Chondrocyte (in vitro differentiated cells): ENCODE results near the gene ARHGAP6. TPM values are rescaled to one million over a fixed set of nuclear protein-coding genes. Genes with fewer than 3 reads are reported as not detected.

Source experiments
- DNase-seq: peaks from one replicate; pipeline ENCODE4 v3.0.0; 2021; ENCODE audit warnings: mixed read lengths, low spot score
- H3K27ac Mint-ChIP-seq: one replicate; pipeline ENCODE4 v1.8.0; 2021; ENCODE audit warnings: mild to moderate bottlenecking, moderate library complexity, mixed read lengths; ENCODE audit not compliant: unreplicated experiment
- H3K27me3 Mint-ChIP-seq: 2 replicates; pipeline ENCODE4 v1.8.0; 2021; ENCODE audit warnings: low read depth, mixed read lengths
- H3K36me3 Mint-ChIP-seq: 2 replicates; pipeline ENCODE4 v1.8.0; 2021; ENCODE audit warnings: low read depth, mixed read lengths
- H3K4me1 Mint-ChIP-seq: 2 replicates; pipeline ENCODE4 v1.8.0; 2021; ENCODE audit warnings: low read depth, mild to moderate bottlenecking, mixed read lengths
- H3K4me3 Mint-ChIP-seq: one replicate; pipeline ENCODE4 v1.8.0; 2021; ENCODE audit warnings: mild to moderate bottlenecking, moderate library complexity, mixed read lengths; ENCODE audit not compliant: unreplicated experiment
- H3K9me3 Mint-ChIP-seq: 2 replicates; pipeline ENCODE4 v1.8.0; 2021; ENCODE audit warnings: low read depth, mixed read lengths
- CTCF ChIP-seq: fragments of 200-600 bp; sonication (generic); IDR thresholded peaks from 2 replicates; pipeline ENCODE4 v1.5.0; 2021; ENCODE audit warnings: antibody characterized with exemption, mild to moderate bottlenecking, moderate library complexity
- total RNA-seq: library from RNA; stranded (reverse); gene quantifications from 3 replicates; pipeline ENCODE4 v1.2.1, GENCODE V29; 2021

Gene ARHGAP6
- total RNA-seq, 1 donor from 2014 or later: 1.5 TPM

DNA sequence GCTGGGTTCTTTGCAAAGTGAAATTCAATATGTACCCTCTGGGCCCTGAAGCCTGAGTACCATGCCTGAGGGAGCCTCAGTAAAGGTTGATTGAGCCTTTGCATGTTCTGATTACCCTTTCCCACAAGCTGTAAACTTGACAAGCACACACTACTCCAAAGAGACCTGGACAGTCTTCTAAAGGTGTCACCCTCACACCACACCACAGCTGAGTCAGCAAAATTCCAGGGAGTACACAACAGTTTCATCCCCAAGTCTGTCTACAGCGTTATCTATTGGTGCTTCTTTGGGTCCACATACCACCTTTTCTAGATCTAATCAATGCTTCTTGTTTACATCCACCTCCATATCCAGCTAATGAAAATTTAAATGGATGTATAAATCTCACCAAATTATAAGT lies 191.7 kb downstream of the ARHGAP6 start:
- no peak overlapping the region for H3K27ac Mint-ChIP-seq
- no peak for DNase-seq
- H3K4me3 Mint-ChIP-seq: no peak overlapping the region
- peaks cover 15% of the 10 kb centered on the region for H3K9me3 Mint-ChIP-seq
- peaks cover 47% of the 10 kb centered on the region for H3K4me1 Mint-ChIP-seq
- TF ChIP-seq CTCF: no peak
- no peaks in the 10 kb centered on the region for H3K27me3 Mint-ChIP-seq
- no peaks in the 10 kb centered on the region for H3K36me3 Mint-ChIP-seq

DNA sequence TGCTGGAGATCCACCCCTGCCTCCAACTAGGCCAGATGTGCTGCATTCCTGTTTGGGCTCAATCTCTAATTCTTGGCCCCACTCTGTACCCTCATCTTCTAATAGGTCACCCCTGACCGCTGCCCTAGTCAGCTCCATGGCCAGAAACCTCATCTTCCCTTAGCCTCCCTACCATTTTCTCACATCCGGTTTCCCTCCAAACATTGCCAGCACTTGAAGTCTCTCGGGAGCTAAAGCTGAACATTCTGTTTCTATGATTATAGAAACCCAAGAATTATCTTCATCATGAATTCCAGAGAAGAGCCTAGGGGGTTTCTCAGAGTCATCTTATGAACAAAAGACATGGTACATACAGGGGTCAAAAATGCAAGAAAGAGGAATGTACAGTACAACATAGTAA lies 192.8 kb downstream of the ARHGAP6 start:
- no peak overlapping the region for H3K27ac Mint-ChIP-seq
- peaks cover 10% of the 10 kb centered on the region for H3K9me3 Mint-ChIP-seq
- no peaks in the 10 kb centered on the region for H3K36me3 Mint-ChIP-seq
- H3K4me1 Mint-ChIP-seq: peaks cover 40% of the 10 kb centered on the region
- no peaks in the 10 kb centered on the region for H3K27me3 Mint-ChIP-seq
- TF ChIP-seq CTCF: no peak
- H3K4me3 Mint-ChIP-seq: no peak overlapping the region
- no peak for DNase-seq

- Mint-ChIP-seq H3K4me1 (peaks cover 37% of the 10 kb centered on the region), H3K27ac (no peak overlapping the region), H3K27me3 (no peaks in the 10 kb centered on the region), H3K9me3 (peaks cover 8% of the 10 kb centered on the region), H3K36me3 (no peaks in the 10 kb centered on the region), H3K4me3 (no peak overlapping the region)
- TF ChIP-seq CTCF: no peak
- DNase-seq: no peak
Measured at GRCh38 chrX:11472381-11472780, 193.3 kb downstream of the ARHGAP6 start.

DNA sequence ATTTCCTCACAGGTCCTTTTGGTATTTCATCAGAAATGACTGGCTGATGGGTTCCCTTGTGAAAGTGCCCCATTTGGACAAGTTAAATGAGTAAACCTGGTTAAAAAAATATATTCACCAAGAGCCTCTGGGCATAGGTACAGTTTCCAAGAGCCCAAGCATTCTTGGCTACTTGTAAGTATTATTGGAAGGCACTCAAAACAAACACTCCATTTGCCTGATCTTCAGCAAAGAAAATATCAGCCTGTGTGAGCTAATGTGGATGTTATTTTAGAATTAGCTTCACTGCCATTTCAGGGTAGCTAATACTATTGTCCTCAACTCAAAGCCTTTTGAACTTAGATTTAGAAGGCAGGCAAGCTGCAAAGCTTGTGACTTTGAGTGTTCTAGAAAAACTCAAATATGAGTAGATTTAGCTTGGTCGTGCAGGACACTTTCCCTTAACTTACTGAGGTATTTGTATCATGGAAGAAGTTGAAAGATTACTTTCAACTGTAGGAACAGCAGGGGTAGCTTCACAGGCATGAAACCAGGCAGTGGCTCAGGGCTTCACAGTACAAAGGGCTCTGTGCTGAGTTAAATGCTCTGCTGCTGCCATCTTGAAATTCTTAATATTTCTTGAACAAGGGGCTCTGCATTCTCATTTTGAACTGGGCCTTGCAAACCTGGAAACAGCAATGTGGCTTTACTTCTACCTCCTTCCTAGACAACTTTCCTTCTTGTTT lies 195.3 kb downstream of the ARHGAP6 start:
- Mint-ChIP-seq H3K4me1 (peaks cover 45% of the 10 kb centered on the region), H3K36me3 (peaks cover 1% of the 10 kb centered on the region), H3K9me3 (peaks cover 15% of the 10 kb centered on the region), H3K4me3 (no peak overlapping the region), H3K27ac (peak overlapping the region; percentile 76), H3K27me3 (no peaks in the 10 kb centered on the region)
- TF ChIP-seq CTCF: no peak
- no peak for DNase-seq

DNA sequence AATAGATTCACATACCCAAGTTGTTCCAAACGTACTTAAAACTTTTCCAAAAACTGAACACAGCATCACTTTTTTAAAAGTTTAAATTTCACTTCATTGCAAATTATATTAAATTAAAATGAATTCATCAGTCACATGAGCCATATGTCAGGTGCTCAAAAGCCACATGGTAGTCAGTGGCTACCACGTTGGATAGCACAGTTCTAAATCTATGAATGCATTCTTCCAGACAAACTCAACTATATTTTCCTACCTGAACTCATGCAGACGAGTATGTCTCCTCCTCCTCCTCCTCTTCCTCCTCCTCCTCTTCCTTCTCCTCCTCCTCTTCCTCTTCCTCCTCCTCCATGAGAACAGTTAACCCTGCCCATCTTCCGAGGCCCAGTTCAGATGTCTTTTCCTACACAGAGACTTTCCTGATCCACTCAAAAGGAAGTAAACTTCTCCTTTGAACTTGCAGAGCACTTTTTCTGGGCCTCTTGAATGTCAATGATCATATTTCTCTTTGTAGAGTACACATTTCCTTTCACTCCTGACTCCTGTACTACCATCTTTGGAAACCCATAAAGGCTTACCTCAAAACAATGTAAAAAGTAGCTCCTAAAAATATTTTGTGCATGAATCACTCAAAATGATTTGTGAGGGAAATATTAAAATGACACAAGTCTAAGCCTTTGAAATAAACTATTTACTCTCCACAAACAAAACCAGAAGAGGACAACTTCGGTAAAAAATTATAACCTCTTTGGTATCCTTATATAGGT lies 199.9 kb downstream of the ARHGAP6 start:
- peaks cover 39% of the 10 kb centered on the region for H3K4me1 Mint-ChIP-seq
- H3K9me3 Mint-ChIP-seq: peaks cover 13% of the 10 kb centered on the region
- H3K27ac Mint-ChIP-seq: no peak overlapping the region
- H3K36me3 Mint-ChIP-seq: peaks cover 1% of the 10 kb centered on the region
- no peaks in the 10 kb centered on the region for H3K27me3 Mint-ChIP-seq
- no peak overlapping the region for H3K4me3 Mint-ChIP-seq
- DNase-seq: no peak
- TF ChIP-seq CTCF: no peak
